ENCODE data around the gene ANKRD36C.
A peak's percentile ranks its signal among the peaks of the same experiment; 100 is the strongest.
"Not testable (repeated sequence)": the region's sequence is repeated elsewhere in the genome, so short reads cannot be mapped to it uniquely, and the experiment has no call there.

ANKRD36C gene

DNA sequence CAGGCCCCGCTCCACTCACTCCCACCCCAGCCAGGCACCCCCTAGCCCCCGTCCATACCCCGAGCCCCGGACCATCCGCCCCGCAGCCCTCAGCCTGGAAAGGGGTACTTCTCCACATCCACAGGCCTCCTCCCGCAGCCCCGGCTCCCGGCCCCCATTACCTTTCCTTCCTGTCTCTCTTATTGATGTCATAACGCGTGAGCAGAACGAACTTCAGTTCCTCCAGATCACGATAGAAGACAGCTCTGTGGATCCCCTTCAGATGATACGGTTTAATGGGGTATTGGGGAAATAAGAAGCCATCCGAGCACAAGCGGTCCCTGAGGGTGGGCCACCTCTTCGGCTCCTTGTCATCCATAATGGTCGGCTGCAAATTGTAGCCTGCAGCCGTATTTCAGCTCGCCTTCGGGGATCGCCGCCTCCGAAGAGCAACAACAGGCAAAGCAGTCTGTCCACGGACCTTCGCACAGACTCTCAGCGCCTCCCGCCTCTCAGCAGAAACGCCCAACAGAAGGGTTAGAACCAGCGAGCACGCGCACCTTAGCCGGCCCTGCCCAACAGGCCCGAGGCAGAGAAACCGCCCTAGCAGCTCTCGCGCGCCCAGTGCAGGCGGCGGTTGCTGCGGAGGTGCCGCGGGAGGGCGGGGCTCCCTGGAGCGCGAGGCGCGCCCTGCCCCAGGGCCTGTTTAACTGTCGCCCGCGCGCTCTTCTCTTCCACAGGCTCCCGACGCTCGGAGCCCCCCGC is at the start of gene ANKRD36C:
Gene ANKRD36C, minus strand, starts transcription at position 474 of the 744 bp plus-strand sequence. Its CDS starts 116 bp downstream, at position 358.
- DNase-seq (ENCODE audit: low read depth), result not testable (repeated sequence)

DNA sequence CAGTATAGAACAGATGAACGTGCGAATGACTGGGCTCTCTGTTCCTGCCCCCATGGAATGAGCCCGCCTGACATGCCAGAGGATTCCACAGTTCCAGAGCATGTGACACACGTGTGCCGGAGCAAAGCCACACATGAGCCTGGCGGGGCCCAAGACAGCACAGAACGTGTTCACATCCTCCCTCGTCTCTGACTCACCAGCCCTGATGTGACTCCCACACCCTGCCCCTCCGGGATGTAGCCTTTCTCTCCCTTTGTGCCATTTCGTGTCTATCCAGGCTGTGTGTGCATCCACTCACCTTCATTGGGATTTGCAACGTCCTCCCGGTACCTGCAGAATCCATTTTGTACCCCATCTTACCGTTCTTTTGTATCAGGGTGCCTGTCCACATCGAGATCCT is 43.9 kb upstream of the ANKRD36C start:
- DNase-seq (ENCODE audit: low read depth), result not testable (repeated sequence)

GRCh38 chr2:96034792-96035191 is 43.2 kb upstream of the ANKRD36C start, which contains the start of gene GPAT2:
TSS of gene GPAT2 (minus strand) at chr2:96034916. CDS start at chr2:96032359, 2,557 bp downstream.
- not testable (repeated sequence) for DNase-seq (ENCODE audit: low read depth)

DNA sequence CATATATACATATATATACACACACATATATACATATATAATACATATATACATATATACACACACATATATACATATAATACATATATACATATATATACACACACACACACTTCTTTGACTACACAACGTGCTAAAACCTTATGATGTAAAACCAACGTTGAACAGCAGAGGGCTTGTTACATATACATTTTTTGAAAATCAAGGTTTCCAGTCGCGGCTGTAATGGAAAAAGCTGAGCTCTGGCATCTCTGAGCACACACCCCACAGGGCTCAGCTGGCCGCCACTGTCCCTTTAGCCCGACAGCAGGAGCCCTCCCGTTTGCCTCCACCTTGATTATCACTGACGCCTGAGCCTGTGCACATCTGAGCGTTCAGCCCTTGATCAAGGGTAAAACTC is 42.4 kb upstream of the ANKRD36C start:
- not testable (repeated sequence) for DNase-seq (ENCODE audit: low read depth)

DNA sequence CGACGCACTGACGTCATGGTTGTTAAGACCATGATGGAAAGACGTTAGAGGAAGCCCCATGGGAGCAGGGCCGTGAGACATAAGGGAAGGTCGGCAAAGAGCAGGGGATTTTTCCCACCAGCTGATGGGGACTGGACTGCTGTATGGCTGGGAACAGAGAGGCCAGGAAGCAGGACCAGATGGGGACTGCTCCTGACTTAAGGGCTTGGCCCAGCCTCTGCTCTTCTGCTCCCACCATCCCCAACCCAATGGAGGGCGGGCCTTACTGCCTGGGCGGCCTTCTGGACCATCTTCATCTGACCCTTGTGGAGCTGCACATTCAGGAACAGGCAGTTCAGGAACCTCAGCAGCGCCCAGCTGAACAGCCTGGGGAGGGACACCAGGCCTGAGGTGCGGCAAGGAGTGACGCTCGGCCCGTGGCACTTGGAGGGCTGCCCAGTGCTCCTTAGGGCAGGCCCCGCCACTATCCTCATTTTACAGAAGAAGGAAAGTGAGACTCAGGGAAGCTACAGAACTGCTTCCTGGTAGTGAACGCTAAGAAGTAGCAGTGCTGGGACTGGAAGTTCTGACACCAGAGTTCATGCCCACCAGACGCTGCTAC is 36.2 kb upstream of the ANKRD36C start:
- DNase-seq (ENCODE audit: low read depth), result not testable (repeated sequence)

- DNase-seq (ENCODE audit: low read depth), result not testable (repeated sequence)
Measured at GRCh38 chr2:96025755-96026154, 34.1 kb upstream of the ANKRD36C start.

DNA sequence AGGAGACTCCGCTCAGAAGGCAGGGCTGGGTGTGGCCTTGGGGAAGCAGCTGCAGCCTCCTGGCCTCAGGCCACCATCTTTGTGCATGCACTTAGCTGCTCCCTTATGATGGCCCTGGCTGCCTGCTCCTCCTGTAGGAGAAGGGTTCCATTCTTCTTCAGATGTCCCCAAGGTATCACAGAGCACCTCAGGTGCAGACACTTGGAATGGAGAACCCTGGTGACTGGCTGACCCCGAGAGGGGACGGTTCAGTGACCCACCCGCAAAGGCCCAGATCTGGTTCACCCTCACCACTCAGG is 33.5 kb upstream of the ANKRD36C start:
- DNase-seq (ENCODE audit: low read depth), result no peak

- no peak for DNase-seq (ENCODE audit: low read depth)
Measured at GRCh38 chr2:96024336-96025193, 32.9 kb upstream of the ANKRD36C start.

GRCh38 chr2:96023701-96024100 is 32.1 kb upstream of the ANKRD36C start:
- not testable (repeated sequence) for DNase-seq (ENCODE audit: low read depth)

GRCh38 chr2:96022701-96023447 is 31.2 kb upstream of the ANKRD36C start:
- DNase-seq (ENCODE audit: low read depth), result peak; percentile 57

GRCh38 chr2:96022126-96022525 is 30.5 kb upstream of the ANKRD36C start:
- not testable (repeated sequence) for DNase-seq (ENCODE audit: low read depth)

DNA sequence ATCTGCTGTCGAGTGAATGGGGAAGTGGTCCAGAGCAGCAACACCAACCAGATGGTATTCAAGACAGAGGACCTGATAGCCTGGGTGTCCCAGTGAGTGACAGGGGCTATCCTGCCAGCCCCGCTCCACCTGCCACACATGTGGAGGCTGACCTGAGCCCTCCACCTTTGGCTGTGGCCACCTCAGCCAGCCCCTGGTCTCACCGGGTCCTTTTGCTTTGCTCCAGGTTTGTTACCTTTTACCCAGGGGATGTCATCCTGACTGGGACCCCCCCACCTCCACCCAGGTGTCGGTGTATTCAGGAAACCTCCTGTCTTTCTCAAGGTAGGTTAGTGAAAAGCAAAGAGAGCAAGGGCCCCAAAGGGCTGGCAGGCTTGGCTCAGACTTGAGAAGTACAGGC is 29.5 kb upstream of the ANKRD36C start:
- DNase-seq (ENCODE audit: low read depth), result not testable (repeated sequence)

- DNase-seq (ENCODE audit: low read depth), result not testable (repeated sequence)
Measured at GRCh38 chr2:96019909-96020590, 28.4 kb upstream of the ANKRD36C start.

DNA sequence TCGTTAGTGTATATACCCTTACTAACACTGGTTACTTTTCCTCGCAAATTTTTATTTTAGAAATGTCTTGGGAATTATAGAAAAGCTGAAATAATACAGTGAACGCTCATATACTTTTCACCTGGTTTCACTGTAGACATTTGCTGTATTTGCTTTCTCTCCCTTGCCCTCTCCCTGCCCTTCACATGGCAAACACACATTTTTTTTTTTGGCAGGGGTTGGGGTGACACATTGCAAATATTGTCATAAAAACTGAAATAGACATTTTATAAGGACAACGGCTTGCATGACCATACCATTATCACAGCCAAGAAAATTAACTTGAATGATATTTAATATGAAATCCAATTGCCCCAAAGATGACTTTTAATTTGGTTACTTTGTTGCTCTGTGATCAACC is 24.7 kb upstream of the ANKRD36C start:
- not testable (repeated sequence) for DNase-seq (ENCODE audit: low read depth)

DNA sequence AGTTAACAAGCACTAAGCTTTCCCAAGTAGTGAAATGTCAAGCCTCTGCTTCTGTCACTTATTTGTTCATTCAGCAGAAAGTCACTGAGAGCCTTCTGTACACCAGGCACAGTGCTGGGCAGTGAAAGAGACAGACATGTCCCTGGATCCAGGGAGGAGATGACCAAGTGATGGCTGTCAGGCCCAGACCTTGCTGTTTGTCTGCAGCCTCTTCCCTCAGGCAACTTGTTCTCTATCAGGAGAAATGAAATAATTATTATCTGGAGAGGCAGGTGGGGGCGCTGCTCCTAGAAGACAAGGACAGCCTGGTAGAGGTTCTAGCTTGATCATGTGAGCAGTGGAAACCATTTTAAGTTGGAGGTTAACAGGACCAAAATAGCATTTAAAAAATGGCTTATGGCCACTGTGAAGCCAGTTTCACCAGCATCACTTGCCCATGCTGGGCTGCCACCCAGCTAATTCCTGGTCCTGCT is 21.2 kb upstream of the ANKRD36C start:
- DNase-seq (ENCODE audit: low read depth), result not testable (repeated sequence)

DNA sequence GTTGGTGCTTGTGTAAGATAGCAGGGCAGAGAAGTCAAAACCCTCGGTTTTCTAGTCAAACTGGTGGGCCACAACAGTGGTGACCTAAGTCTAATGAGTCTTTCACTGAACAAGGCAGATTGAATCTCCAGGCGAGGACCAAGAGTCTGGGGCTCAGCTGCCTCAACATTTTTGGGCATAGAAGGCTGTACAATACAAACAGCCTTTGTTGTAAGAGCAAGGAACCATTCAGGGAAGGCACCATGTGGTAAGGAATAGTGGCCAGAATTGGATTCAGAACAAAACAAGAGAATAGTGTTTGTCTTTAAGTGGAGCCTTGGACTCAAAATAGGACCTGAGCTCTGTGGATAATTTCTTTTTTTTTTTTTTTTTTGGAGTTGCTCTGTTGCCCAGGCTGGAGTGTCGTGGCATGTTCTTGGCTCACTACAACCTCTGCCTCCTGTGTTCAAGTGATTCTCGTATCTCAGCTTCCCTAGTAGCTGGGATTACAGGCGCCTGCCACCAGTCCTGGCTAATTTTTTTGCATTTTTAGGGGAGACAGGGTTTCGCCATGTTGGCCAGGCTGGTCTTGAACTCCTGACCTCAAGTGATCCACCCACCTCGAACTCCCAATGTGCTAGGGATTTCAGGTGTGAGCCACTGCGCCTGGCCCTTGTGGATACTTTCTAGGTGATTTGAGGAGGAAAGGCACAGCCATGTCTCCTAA is 20.6 kb upstream of the ANKRD36C start:
- not testable (repeated sequence) for DNase-seq (ENCODE audit: low read depth)

DNA sequence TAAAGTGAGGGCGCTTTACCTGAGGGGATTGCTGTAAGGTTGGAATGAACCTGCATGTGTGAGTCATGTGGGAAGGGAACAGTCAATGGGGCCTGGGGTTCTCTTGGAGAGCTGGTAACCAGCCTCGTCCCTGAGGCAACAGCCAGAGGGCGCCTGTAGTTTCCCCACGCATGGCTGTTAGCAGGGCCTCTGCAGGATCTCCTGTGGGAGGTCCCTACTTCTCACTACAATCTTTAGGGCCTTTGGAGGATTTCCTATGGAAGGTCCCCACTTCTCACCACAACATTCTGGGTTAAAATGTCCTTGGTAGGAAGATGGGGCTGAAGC is 19.5 kb upstream of the ANKRD36C start:
- not testable (repeated sequence) for DNase-seq (ENCODE audit: low read depth)

DNA sequence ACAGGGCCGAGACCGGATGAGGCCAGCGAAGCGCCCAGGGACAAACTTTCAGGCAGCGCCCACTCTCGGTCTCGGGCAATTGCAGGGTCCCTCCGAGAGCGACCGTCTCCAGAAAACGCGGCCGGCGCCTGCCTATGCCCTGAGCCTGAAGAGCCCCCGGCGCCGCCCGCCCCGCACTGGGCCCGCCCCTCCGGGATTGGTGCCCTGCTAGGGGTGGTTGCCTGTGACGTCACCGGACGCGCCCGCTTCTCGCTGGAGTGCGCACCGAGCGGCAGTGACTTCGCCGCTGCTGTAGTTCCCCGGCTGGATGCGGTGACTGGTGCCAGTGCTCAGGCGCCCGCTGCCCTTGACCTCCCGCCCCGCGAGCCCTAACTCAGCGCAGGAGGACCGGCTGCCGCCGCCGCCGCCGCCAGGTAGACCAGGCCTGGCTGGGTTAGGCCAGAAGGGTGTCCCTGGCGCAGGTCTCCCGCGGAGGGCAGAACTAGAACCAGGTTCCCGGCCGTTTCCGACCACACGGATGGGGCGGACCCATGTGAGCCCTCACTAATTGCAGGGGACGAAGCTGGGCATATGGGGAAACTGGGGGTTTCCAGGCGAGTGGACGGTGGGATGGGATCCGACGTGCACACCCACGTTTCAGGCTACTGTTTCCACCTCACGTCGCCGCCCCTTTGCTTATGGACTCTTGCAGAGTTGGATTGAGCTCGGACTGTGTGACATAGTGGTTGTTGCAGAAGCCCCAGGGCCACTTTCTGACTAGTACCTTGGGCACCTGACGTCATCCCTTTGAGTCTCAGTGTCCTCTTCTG is 18.9 kb upstream of the ANKRD36C start:
- peak; percentile 73 for DNase-seq (ENCODE audit: low read depth)

DNA sequence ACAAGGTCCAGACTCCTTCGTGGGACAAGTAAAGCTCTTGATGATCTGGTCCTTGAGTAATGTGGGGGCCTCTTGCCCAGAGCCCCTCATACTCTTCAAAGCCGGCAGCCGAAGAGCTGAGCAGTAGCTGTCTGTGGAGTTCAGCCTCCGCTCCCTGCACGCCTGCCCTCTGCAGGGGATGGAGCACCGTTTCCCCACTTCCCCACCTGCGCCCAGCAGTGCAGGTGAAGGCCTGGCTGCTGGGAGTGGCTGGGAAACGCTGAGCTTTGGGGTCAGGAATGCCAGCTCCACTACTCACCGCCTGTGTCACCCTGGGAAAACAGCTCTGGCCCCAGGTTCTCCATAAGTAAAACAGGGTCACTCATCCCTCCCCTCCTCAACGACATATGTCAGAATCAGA is 18.2 kb upstream of the ANKRD36C start:
- not testable (repeated sequence) for DNase-seq (ENCODE audit: low read depth)

- DNase-seq (ENCODE audit: low read depth), result not testable (repeated sequence)
Measured at GRCh38 chr2:96008051-96008450, 16.4 kb upstream of the ANKRD36C start.
